Liver (tissue), 9 donors: Measurements from ENCODE around the gene PNMA1. TPM values are rescaled to one million over a fixed set of nuclear protein-coding genes. Genes with fewer than 3 reads are reported as not detected.
A peak's percentile ranks its signal among the peaks of the same experiment; 100 is the strongest.

ENCODE experiments used
- DNase-seq: peaks from one replicate; pipeline ENCODE4 v3.0.0-alpha.2; 2017; ENCODE audit warnings: low spot score
- H3K27ac ChIP-seq, 2 donors: one replicate each; pipeline ENCODE4 v1.7.0; 2013; ENCODE audit warnings: inconsistent platforms in 2 of 2, low read length in 2 of 2, control low read depth in 1 of 2, low read depth in 1 of 2, mild to moderate bottlenecking in 1 of 2
- H3K27me3 ChIP-seq, 4 donors: one replicate each; pipeline versions ENCODE4 v1.6.1 to v1.7.0; 2013; ENCODE audit warnings: low read length in 3 of 4, inconsistent platforms in 1 of 4, mild to moderate bottlenecking in 1 of 4, moderate library complexity in 1 of 4; ENCODE audit not compliant: control insufficient read depth in 4 of 4, insufficient read depth in 4 of 4
- H3K36me3 ChIP-seq, 4 donors: one replicate each; pipeline versions ENCODE4 v1.6.1 to v1.7.0; 2013; ENCODE audit warnings: low read length in 3 of 4, mild to moderate bottlenecking in 3 of 4, low read depth in 1 of 4, moderate library complexity in 1 of 4; ENCODE audit not compliant: control insufficient read depth in 4 of 4, insufficient read depth in 3 of 4
- H3K4me1 ChIP-seq, 4 donors: one replicate each; pipeline versions ENCODE4 v1.6.1 to v1.7.0; 2013; ENCODE audit warnings: low read length in 3 of 4, mild to moderate bottlenecking in 3 of 4, moderate library complexity in 1 of 4; ENCODE audit not compliant: control insufficient read depth in 4 of 4, insufficient read depth in 4 of 4
- H3K4me3 ChIP-seq, 3 donors: one replicate each; pipeline versions ENCODE4 v1.6.1 to v1.7.0; 2013; ENCODE audit warnings: low read length in 3 of 3, control low read depth in 1 of 3, low read depth in 1 of 3, mild to moderate bottlenecking in 1 of 3
- H3K9ac ChIP-seq, 2 donors: one replicate each; pipeline ENCODE4 v1.7.0; 2013; ENCODE audit warnings: low read length in 2 of 2, mild to moderate bottlenecking in 2 of 2, moderate library complexity in 2 of 2, control low read depth in 1 of 2, low read depth in 1 of 2
- H3K9me3 ChIP-seq, 4 donors: one replicate each; pipeline versions ENCODE4 v1.6.1 to v1.7.0; 2013; ENCODE audit warnings: low read length in 3 of 4; ENCODE audit not compliant: control insufficient read depth in 4 of 4
- ATF3 ChIP-seq: IDR thresholded peaks from 2 replicates; pipeline ENCODE4 v1.6.1; 2016; ENCODE audit warnings: antibody characterized with exemption
- CTCF ChIP-seq: fragments of 150-350 bp; IDR thresholded peaks from 2 replicates; pipeline ENCODE4 v1.5.1; 2017; ENCODE audit warnings: improper control_type of control experiment, low read depth, low read length; ENCODE audit not compliant: missing input control
- EGR1 ChIP-seq, 2 donors: IDR thresholded peaks; 2 replicates each; pipeline ENCODE4 v1.6.1; 2016 to 2018; ENCODE audit warnings: antibody characterized with exemption in 2 of 2, low read depth in 2 of 2
- FOXA1 ChIP-seq: IDR thresholded peaks from 2 replicates; pipeline ENCODE4 v1.6.1; 2016; ENCODE audit warnings: antibody characterized with exemption
- FOXA2 ChIP-seq: IDR thresholded peaks from 2 replicates; pipeline ENCODE4 v1.6.1; 2016; ENCODE audit warnings: antibody characterized with exemption
- MAX ChIP-seq: IDR thresholded peaks from 2 replicates; pipeline ENCODE4 v1.6.1; 2016; ENCODE audit warnings: antibody characterized with exemption
- NR2F2 ChIP-seq: IDR thresholded peaks from 2 replicates; pipeline ENCODE4 v1.6.1; 2016; ENCODE audit warnings: antibody characterized with exemption
- REST ChIP-seq: IDR thresholded peaks from 2 replicates; pipeline ENCODE4 v1.6.1; 2016; ENCODE audit warnings: antibody characterized with exemption, mild to moderate bottlenecking
- RXRA ChIP-seq, 2 donors: IDR thresholded peaks; 2 replicates each; pipeline ENCODE4 v1.6.1; 2017 to 2018; ENCODE audit warnings: antibody characterized with exemption in 2 of 2, mild to moderate bottlenecking in 1 of 2
- SP1 ChIP-seq: IDR thresholded peaks from 2 replicates; pipeline ENCODE4 v1.6.1; 2018; ENCODE audit warnings: antibody characterized with exemption, mild to moderate bottlenecking
- TAF1 ChIP-seq: conservative IDR thresholded peaks from 2 replicates; pipeline ENCODE4 v1.6.1; 2016; ENCODE audit warnings: antibody characterized with exemption, mild to moderate bottlenecking
- YY1 ChIP-seq: IDR thresholded peaks from 2 replicates; pipeline ENCODE4 v1.6.1; 2016; ENCODE audit warnings: antibody characterized with exemption, mild to moderate bottlenecking
- WGBS: extraction: QIAGEN DNeasy Blood & Tissue Kit; methylation state at CpG from one replicate; pipeline ENCODE4 v1.1.7; 2013; 5-methylcytosine and 5-hydroxymethylcytosine counted together
- polyA plus RNA-seq, 2 donors: library from polyadenylated mRNA; stranded (reverse) in 1 of 2; unstranded in 1 of 2; fragments of 200-250 nt in 1 of 2; fragments of >200 nt in 1 of 2; fragmentation: Nextera tagmentation in 1 of 2; extraction: Ambion mirVana in 1 of 2; gene quantifications; one replicate each; pipeline versions ENCODE4 v1.2.1 to v1.2.3, GENCODE V29; 2013 to 2015
- total RNA-seq, 2 donors: library from RNA; depleted of rRNA; stranded (reverse); fragments of >200 nt; gene quantifications; one replicate each; pipeline ENCODE4 v1.2.3, GENCODE V29; 2014
- donor health status: healthy.
- donor health status: healthy.
- donor health status: healthy.
- donor health status: healthy.
- donor health status: healthy.

PNMA1 gene
- total and polyA plus RNA-seq, 4 donors, result 2.3 to 10.4 (median 3.4) TPM

- peaks cover 13 to 57% (median 43%) of the 10 kb centered on the region in 4 donors for H3K4me1 ChIP-seq
Observed at GRCh38 chr14:73727166-73727565, 13.0 kb upstream of the PNMA1 start.

More at GRCh38 chr14:73727166-73727565, 13.0 kb upstream of the PNMA1 start:
- Histone ChIP-seq H3K9ac (no peak overlapping the region), H3K4me3 (no peak overlapping the region), H3K27ac (peak overlapping the region in 1 of 2 donors; percentile 16), H3K36me3 (peaks cover 11 to 63% (median 32%) of the 10 kb centered on the region in 4 donors), H3K9me3 (no peaks in the 10 kb centered on the region), H3K27me3 (no peaks in the 10 kb centered on the region)
- no peak for TF ChIP-seq REST
- TF ChIP-seq YY1, result no peak
- no peak for TF ChIP-seq NR2F2
- TF ChIP-seq FOXA2, result no peak
- TF ChIP-seq RXRA (IDR thresholded peaks at IDR 0.05), result no peak
- no peak for TF ChIP-seq TAF1
- TF ChIP-seq ATF3, result no peak
- no peak for TF ChIP-seq FOXA1
- no peak for TF ChIP-seq EGR1 (IDR thresholded peaks at IDR 0.05; ENCODE audit: low read depth in 2 of 2)
- no peak for TF ChIP-seq MAX
- no peak for TF ChIP-seq CTCF
- no peak for TF ChIP-seq SP1
- DNase-seq, result no peak
- 91% methylated on average over 7 of the region's 7 CpGs for WGBS
